Measurements from ENCODE around the gene SNX13. TPM values are rescaled to one million over a fixed set of nuclear protein-coding genes. Genes with fewer than 3 reads are reported as not detected.

SNX13 gene
- total and polyA plus RNA-seq, 12 donors: 7.1 to 57.7 (median 44.6) TPM

DNA sequence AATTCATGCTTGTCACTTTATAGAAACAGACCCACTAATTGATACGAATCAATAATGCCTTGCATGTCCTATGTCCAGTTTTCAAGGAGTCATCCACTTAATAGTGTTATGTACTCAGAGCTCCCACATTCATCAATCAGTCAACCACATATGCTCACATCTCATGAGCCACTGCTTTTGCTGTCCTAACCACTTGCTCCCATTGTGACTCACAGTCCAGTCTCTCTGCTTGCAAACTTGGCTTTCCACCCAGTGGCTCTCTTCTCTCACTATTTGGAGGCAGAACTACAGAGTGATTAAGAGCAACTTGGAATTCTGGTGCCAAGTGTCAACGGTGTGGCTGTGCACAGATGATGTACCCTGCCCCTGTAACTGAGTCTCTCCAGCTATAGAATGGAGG lies 166.0 kb downstream of the SNX13 start:
- 68 to 75% methylated on average over 2 of the region's 2 CpGs for WGBS, 2 donors
- TF ChIP-seq, protein P1, sequence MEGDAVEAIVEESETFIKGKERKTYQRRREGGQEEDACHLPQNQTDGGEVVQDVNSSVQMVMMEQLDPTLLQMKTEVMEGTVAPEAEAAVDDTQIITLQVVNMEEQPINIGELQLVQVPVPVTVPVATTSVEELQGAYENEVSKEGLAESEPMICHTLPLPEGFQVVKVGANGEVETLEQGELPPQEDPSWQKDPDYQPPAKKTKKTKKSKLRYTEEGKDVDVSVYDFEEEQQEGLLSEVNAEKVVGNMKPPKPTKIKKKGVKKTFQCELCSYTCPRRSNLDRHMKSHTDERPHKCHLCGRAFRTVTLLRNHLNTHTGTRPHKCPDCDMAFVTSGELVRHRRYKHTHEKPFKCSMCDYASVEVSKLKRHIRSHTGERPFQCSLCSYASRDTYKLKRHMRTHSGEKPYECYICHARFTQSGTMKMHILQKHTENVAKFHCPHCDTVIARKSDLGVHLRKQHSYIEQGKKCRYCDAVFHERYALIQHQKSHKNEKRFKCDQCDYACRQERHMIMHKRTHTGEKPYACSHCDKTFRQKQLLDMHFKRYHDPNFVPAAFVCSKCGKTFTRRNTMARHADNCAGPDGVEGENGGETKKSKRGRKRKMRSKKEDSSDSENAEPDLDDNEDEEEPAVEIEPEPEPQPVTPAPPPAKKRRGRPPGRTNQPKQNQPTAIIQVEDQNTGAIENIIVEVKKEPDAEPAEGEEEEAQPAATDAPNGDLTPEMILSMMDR (IDR thresholded peaks at IDR 0.05): no peak
- intact Hi-C loops (cut with DNase I): loop anchor here in 5 of 10 donors (5.0 to 10.0 kb wide), 5 partner anchors 171 to 573 kb away; partner anchors contain the start of gene SNX13 (in 2 of the 5)
- H3K9me3 ChIP-seq: no peaks in the 10 kb centered on the region
- no peak overlapping the region for H3K4me3 ChIP-seq
- H3K27me3 ChIP-seq: no peaks in the 10 kb centered on the region
- no peaks in the 10 kb centered on the region for H3K36me3 ChIP-seq
- H3K4me1 ChIP-seq: peaks cover 5 to 42% (median 13%) of the 10 kb centered on the region in 9 donors
- H3K27ac ChIP-seq: no peak overlapping the region
- ATAC-seq (peak in 5 of 8 donors; percentile 17 to 82 (median 60)), DNase-seq (peak in 1 of 2 donors; percentile 17)

DNA sequence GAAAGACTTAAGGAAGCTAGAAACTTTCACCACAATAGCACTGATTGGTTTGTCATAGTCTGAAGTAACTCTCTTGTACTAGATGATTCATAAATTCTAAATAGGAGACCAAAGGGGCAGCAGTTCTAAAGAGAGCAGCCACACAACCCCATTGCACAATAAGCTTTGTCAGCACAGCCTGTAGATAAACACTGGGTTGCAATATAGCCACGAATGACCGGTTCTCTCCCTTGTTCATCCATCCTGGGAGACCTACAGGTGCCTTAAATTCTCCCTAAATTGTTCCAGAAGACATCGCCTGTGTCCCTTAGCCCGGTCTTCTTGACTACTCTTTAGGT lies 167.0 kb downstream of the SNX13 start:
- Histone ChIP-seq H3K27me3 (no peaks in the 10 kb centered on the region), H3K27ac (no peak overlapping the region), H3K4me1 (peaks cover 5 to 42% (median 13%) of the 10 kb centered on the region in 9 donors), H3K36me3 (no peaks in the 10 kb centered on the region), H3K9me3 (no peaks in the 10 kb centered on the region), H3K4me3 (no peak overlapping the region)
- TF ChIP-seq, protein P1 (IDR thresholded peaks at IDR 0.05): no peak
- intact Hi-C loops (cut with DNase I): loop anchor here in 5 of 10 donors (5.0 to 10.0 kb wide), 5 partner anchors 172 to 574 kb away; partner anchors contain the start of gene SNX13 (in 2 of the 5)
- WGBS, 2 donors: 85 to 88% methylated on average over 4 of the region's 4 CpGs
- DNase-seq (no peak), ATAC-seq (peak in 4 of 8 donors; percentile 19 to 90 (median 57))

DNA sequence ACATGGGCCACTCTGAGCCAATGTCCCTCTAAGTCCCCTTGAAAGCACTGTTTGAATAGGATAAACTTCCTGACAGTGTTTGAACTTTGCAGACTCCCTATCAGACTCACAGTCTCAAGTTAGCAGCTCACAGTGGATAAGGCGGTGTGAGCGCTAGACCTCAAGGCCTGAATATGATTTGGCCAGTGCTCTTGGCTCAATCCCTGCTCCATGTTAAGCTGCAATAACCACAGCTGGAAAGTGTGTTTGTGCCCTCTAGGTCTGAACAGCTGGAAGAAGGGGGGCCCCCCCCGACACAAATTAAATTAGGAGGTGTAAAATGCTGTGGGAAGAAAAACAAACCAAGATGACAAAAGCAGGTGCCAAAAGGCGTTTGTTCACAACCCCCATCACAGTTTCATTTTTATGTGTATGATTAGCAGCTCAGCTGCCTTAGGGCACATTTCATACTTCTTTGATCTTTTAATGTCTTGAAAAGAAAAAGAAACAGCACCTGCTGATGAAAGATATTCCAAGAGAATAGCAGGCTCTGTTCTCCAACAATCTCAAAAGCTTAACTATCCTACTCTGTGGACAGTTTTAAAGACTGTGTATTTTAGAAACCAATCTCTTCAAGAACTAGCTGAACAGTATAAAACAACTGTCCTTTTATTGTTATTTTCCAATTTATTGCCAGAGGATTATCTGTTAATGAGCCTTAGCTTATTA lies 167.6 kb downstream of the SNX13 start:
- Histone ChIP-seq H3K4me3 (no peak overlapping the region), H3K4me1 (peaks cover 5 to 42% (median 13%) of the 10 kb centered on the region in 9 donors), H3K27ac (peak overlapping the region in 3 of 10 donors; percentile 2 to 27 (median 3)), H3K36me3 (no peaks in the 10 kb centered on the region), H3K27me3 (no peaks in the 10 kb centered on the region), H3K9me3 (no peaks in the 10 kb centered on the region)
- ATAC-seq (peak in 6 of 8 donors; percentile 57 to 84 (median 74)), DNase-seq (no peak)
- TF ChIP-seq, protein P1 (IDR thresholded peaks at IDR 0.05): no peak
- intact Hi-C loops (cut with DNase I): loop anchor here in 5 of 10 donors (5.0 to 10.0 kb wide), 5 partner anchors 172 to 575 kb away; partner anchors contain the start of gene SNX13 (in 2 of the 5)
- 18 to 27% methylated on average over 4 of the region's 4 CpGs for WGBS, 2 donors

DNA sequence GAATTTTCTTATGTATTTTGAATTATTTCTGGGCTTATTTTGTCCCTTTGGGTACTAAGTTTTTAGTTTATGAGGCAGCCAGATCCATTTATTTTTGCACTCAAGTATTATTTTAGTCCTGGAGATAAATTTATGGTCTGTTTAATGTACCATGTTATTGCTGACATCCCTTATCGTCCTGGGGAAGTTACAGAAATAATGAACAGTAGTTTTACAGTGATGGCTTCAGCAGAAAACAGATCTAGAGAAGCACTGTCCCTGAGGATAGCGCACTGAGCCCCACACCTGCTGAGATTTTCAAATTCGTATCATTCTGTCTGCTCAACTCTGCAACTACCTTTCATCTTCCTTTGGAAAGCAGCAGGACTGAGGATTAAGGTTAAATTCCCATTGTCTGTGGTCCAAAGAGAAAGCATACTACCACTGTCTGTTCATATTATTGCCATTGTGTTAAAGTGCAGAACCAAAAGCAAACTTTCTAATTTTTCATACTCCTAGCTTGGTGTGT lies 168.3 kb downstream of the SNX13 start:
- WGBS, 2 donors: 36% methylated on average over 3 of the region's 3 CpGs
- peak in 4 of 8 donors; percentile 37 to 67 (median 52) for ATAC-seq
- TF ChIP-seq, protein P1 (IDR thresholded peaks at IDR 0.05): no peak
- Histone ChIP-seq H3K9me3 (no peaks in the 10 kb centered on the region), H3K27ac (peak overlapping the region in 2 of 10 donors; percentile 3 to 27), H3K36me3 (no peaks in the 10 kb centered on the region), H3K27me3 (no peaks in the 10 kb centered on the region), H3K4me1 (peaks cover 5 to 42% (median 13%) of the 10 kb centered on the region in 9 donors), H3K4me3 (no peak overlapping the region)
- no peak for DNase-seq
- intact Hi-C loops (cut with DNase I): loop anchor here in 5 of 10 donors (5.0 to 10.0 kb wide), 5 partner anchors 173 to 575 kb away; partner anchors contain the start of gene SNX13 (in 2 of the 5)
